NCI-H2171 (cell line): ENCODE results near the gene OR6C65.
"Not testable (repeated sequence)": the region's sequence is repeated elsewhere in the genome, so short reads cannot be mapped to it uniquely, and the experiment has no call there.

Experiments
- DNase-seq: peaks from one replicate; lab custom pipeline; 2025; lab: John Stamatoyannopoulos, UW

OR6C65 gene

GRCh38 chr12:55400229-55400628 is at the start of gene OR6C65:
Gene OR6C65, plus strand, starts transcription at chr12:55400529. Its CDS starts 0 bp downstream, at chr12:55400529.
- DNase-seq: no peak

GRCh38 chr12:55355338-55355737 is 45.0 kb upstream of the OR6C65 start:
- DNase-seq: not testable (repeated sequence)

- DNase-seq: no peak
These were observed 37.7 kb upstream of the OR6C65 start, which contains the start of gene OR6C75 for GRCh38 chr12:55362675-55363074. Gene OR6C75, plus strand, starts transcription at chr12:55362975. Its CDS starts 2,136 bp downstream, at chr12:55365111.

- DNase-seq: no peak
These were observed 35.2 kb upstream of the OR6C65 start for GRCh38 chr12:55365086-55365485.

GRCh38 chr12:55372521-55372920 is 27.8 kb upstream of the OR6C65 start:
- DNase-seq: no peak

- DNase-seq: no peak
These were observed 14.4 kb upstream of the OR6C65 start for GRCh38 chr12:55385891-55386290.

GRCh38 chr12:55392032-55392795 is 8.1 kb upstream of the OR6C65 start:
- no peak for DNase-seq

GRCh38 chr12:55396326-55396725 is 4.0 kb upstream of the OR6C65 start:
- DNase-seq: no peak

GRCh38 chr12:55407866-55408265 is 7.5 kb downstream of the OR6C65 start:
- DNase-seq: no peak

- DNase-seq: not testable (repeated sequence)
These were observed 8.8 kb downstream of the OR6C65 start for GRCh38 chr12:55409133-55409532.

GRCh38 chr12:55412138-55412537 is 11.8 kb downstream of the OR6C65 start:
- DNase-seq: not testable (repeated sequence)

GRCh38 chr12:55413498-55414388 is 13.4 kb downstream of the OR6C65 start:
- not testable (repeated sequence) for DNase-seq

GRCh38 chr12:55414396-55414823 is 14.1 kb downstream of the OR6C65 start:
- DNase-seq: not testable (repeated sequence)

- DNase-seq: not testable (repeated sequence)
These were observed 14.6 kb downstream of the OR6C65 start for GRCh38 chr12:55414889-55415288.

- DNase-seq: no peak
These were observed 16.6 kb downstream of the OR6C65 start for GRCh38 chr12:55416961-55417360.

- DNase-seq: no peak
These were observed 20.1 kb downstream of the OR6C65 start for GRCh38 chr12:55420307-55420962.

GRCh38 chr12:55425954-55426353 is 25.6 kb downstream of the OR6C65 start, which contains the start of gene OR6C76:
Gene OR6C76, plus strand, starts transcription at chr12:55426254. Its CDS starts 0 bp downstream, at chr12:55426254.
- DNase-seq: no peak

GRCh38 chr12:55428331-55429243 is 28.3 kb downstream of the OR6C65 start:
- DNase-seq: no peak

- DNase-seq: not testable (repeated sequence)
These were observed 40.9 kb downstream of the OR6C65 start for GRCh38 chr12:55441233-55441632.

- DNase-seq: no peak
These were observed 43.4 kb downstream of the OR6C65 start, which contains the start of gene OR6C2 for GRCh38 chr12:55443776-55444175. Gene OR6C2, plus strand, starts transcription at chr12:55444076. Its CDS starts 8,138 bp downstream, at chr12:55452214.

- DNase-seq: no peak
These were observed 45.0 kb downstream of the OR6C65 start for GRCh38 chr12:55445357-55445756.
